Mesothelial cell of epicardium (in vitro differentiated cells): ENCODE measurements around the gene RBM24. TPM values are rescaled to one million over a fixed set of nuclear protein-coding genes. Genes with fewer than 3 reads are reported as not detected.

ENCODE experiments used
- DNase-seq, 2 experiments: peaks; one replicate each; pipeline ENCODE4 v3.0.0; 2021; ENCODE audit warnings: low spot score in 2 of 2; ENCODE audit not compliant: unreplicated experiment in 2 of 2
- H3K27ac Mint-ChIP-seq: 2 replicates; pipeline ENCODE4 v1.8.0; 2021; ENCODE audit warnings: mixed read lengths
- H3K27me3 Mint-ChIP-seq: 2 replicates; pipeline ENCODE4 v1.8.0; 2021; ENCODE audit warnings: low read depth, mixed read lengths
- H3K36me3 Mint-ChIP-seq: 2 replicates; pipeline ENCODE4 v1.8.0; 2021; ENCODE audit warnings: mixed read lengths
- H3K4me1 Mint-ChIP-seq: 2 replicates; pipeline ENCODE4 v1.8.0; 2021; ENCODE audit warnings: mixed read lengths
- H3K4me3 Mint-ChIP-seq: 2 replicates; pipeline ENCODE4 v1.8.0; 2021; ENCODE audit warnings: mild to moderate bottlenecking, moderate library complexity, mixed read lengths
- H3K9me3 Mint-ChIP-seq: 2 replicates; pipeline ENCODE4 v1.8.0; 2021; ENCODE audit warnings: mixed read lengths
- CTCF ChIP-seq: fragments of 200-600 bp; sonication (generic); IDR thresholded peaks from one replicate; pipeline ENCODE4 v1.5.0; 2021; ENCODE audit warnings: antibody characterized with exemption; ENCODE audit not compliant: unreplicated experiment
- total RNA-seq: library from RNA; stranded (reverse); gene quantifications from 3 replicates; pipeline ENCODE4 v1.2.1, GENCODE V29; 2021

Gene RBM24
- total RNA-seq, 1 donor from 2014 or later = 0.45 TPM

GRCh38 chr6:17331238-17331637, 50.1 kb downstream of the RBM24 start:
- Mint-ChIP-seq H3K4me3 (no peak overlapping the region), H3K27ac (no peak overlapping the region), H3K27me3 (no peaks in the 10 kb centered on the region), H3K9me3 (peaks cover 8% of the 10 kb centered on the region), H3K4me1 (no peaks in the 10 kb centered on the region), H3K36me3 (peaks cover 3% of the 10 kb centered on the region)
- TF ChIP-seq CTCF = no peak
- no peak for DNase-seq

DNA sequence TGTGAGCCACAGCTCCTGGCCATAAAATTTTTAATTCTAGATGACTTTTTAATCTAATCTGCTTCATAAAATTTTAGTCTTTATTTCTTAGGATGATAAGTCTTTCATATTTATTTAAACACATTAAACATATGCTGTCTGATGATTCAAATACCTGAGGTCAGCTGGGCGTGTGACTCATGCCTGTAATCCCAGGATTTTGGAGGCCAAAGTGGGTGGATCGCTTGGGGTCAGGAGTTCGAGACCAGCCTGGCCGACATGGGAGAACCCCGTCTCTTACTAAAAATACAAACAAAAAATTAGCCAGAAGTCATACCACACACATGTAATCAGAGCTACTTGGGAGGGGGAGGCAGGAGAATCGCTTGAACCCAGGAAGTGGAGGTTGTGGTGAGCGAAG, 53.1 kb downstream of the RBM24 start:
- H3K4me1 Mint-ChIP-seq = no peaks in the 10 kb centered on the region
- DNase-seq = no peak
- no peak for TF ChIP-seq CTCF
- no peak overlapping the region for H3K4me3 Mint-ChIP-seq
- peaks cover 3% of the 10 kb centered on the region for H3K36me3 Mint-ChIP-seq
- no peak overlapping the region for H3K27ac Mint-ChIP-seq
- H3K9me3 Mint-ChIP-seq = peaks cover 18% of the 10 kb centered on the region
- no peaks in the 10 kb centered on the region for H3K27me3 Mint-ChIP-seq

- no peaks in the 10 kb centered on the region for H3K4me1 Mint-ChIP-seq
- no peaks in the 10 kb centered on the region for H3K27me3 Mint-ChIP-seq
- peaks cover 16% of the 10 kb centered on the region for H3K9me3 Mint-ChIP-seq
- TF ChIP-seq CTCF = no peak
- no peak for DNase-seq
- H3K27ac Mint-ChIP-seq = no peak overlapping the region
- H3K4me3 Mint-ChIP-seq = no peak overlapping the region
- peaks cover under 1% of the 10 kb centered on the region for H3K36me3 Mint-ChIP-seq
These were observed 55.3 kb downstream of the RBM24 start for GRCh38 chr6:17336425-17336824.

DNA sequence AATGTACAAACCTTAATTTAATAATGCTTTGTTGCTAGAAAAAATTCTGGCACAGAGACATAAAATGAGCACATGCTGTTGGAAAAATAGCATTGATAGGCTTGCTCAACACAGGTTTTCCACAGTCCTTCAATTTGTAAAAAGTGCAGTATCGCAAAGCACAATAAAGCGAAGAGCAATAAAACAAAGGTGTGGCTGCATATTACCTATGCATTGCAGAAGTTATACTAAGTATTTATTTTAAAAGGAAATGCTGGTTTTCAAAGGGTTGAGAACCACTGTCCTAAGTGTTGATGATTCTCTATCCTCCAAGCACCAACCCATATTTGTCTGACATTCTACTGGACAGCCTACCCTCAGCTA, 58.1 kb downstream of the RBM24 start:
- Mint-ChIP-seq H3K4me1 (no peaks in the 10 kb centered on the region), H3K4me3 (no peak overlapping the region), H3K36me3 (no peaks in the 10 kb centered on the region), H3K27me3 (no peaks in the 10 kb centered on the region), H3K27ac (no peak overlapping the region), H3K9me3 (peaks cover 15% of the 10 kb centered on the region)
- TF ChIP-seq CTCF = no peak
- no peak for DNase-seq

- DNase-seq = no peak
- Mint-ChIP-seq H3K36me3 (no peaks in the 10 kb centered on the region), H3K27me3 (no peaks in the 10 kb centered on the region), H3K4me3 (no peak overlapping the region), H3K9me3 (peaks cover 14% of the 10 kb centered on the region), H3K27ac (no peak overlapping the region), H3K4me1 (no peaks in the 10 kb centered on the region)
- TF ChIP-seq CTCF = no peak
These were observed 60.1 kb downstream of the RBM24 start for GRCh38 chr6:17341117-17341805.

GRCh38 chr6:17341891-17342290, 60.7 kb downstream of the RBM24 start:
- Mint-ChIP-seq H3K27me3 (no peaks in the 10 kb centered on the region), H3K4me3 (no peak overlapping the region), H3K9me3 (peaks cover 8% of the 10 kb centered on the region), H3K4me1 (no peaks in the 10 kb centered on the region), H3K36me3 (no peaks in the 10 kb centered on the region), H3K27ac (no peak overlapping the region)
- TF ChIP-seq CTCF = no peak
- no peak for DNase-seq
